Measurements from ENCODE around the gene ITGA11.

Gene ITGA11

DNA sequence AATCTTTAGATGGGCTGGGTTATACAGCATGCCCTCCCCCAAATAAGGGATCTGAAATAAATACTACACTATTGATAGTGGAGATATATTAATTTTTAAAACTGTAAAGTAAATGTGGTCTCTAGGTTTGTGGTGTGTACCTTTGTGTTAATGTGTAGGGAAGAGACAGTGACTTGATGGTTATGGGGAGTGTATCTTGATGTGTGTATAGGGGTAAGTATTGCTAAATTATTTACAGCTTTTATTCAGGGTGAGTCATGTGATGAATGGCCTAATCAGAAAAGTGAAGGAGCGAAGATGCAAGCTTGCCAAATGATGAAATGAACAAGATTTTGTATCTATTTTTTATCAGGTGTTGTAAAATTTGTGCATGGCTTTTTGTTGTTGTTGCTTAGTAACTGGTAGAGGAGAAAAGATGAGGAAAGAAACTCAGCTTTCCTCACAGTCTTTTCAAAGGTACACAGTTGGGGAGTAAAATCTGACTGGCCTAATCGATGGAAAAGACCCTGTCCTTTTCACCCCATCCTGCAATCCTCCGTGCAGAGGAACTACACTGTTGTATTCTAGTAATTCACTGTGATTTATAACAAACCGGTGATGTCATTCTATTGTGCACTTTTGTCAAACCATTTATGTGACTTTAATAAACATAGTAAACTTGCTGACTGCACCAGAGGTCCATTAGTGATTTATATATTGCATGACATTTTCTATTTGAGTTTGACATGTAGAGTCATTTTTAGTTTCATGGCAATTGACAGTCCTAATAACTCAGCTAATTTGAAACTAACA, 136.8 kb downstream of the ITGA11 start:
- TF ChIP-seq, protein P1, sequence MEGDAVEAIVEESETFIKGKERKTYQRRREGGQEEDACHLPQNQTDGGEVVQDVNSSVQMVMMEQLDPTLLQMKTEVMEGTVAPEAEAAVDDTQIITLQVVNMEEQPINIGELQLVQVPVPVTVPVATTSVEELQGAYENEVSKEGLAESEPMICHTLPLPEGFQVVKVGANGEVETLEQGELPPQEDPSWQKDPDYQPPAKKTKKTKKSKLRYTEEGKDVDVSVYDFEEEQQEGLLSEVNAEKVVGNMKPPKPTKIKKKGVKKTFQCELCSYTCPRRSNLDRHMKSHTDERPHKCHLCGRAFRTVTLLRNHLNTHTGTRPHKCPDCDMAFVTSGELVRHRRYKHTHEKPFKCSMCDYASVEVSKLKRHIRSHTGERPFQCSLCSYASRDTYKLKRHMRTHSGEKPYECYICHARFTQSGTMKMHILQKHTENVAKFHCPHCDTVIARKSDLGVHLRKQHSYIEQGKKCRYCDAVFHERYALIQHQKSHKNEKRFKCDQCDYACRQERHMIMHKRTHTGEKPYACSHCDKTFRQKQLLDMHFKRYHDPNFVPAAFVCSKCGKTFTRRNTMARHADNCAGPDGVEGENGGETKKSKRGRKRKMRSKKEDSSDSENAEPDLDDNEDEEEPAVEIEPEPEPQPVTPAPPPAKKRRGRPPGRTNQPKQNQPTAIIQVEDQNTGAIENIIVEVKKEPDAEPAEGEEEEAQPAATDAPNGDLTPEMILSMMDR (IDR thresholded peaks at IDR 0.05; ENCODE audit: insufficient read depth, low read depth, low read length, missing control alignments), result no peak
- peak; percentile 40 for DNase-seq (ENCODE audit: low read depth)
- H3K4me3 ChIP-seq (ENCODE audit: low read length), result no peak overlapping the region

DNA sequence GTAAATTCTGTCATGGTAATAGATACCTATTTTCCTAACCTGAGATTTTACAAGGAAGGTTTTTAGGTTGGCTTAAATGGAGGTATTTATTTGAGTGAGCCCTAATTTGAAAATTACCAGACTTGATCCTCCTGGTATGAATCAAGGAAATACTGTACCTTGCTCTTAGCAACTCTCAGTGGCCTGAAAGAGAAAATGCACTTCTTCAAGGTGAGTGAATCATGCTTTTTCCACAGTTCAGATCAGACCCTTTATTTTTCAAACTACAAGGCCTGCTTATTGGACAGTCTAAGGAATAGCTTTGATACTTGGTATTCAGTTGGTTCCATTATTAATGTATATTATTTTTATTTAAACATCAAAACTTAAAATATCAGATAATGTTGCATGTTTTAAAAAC, 139.0 kb downstream of the ITGA11 start:
- TF ChIP-seq, protein P1 (IDR thresholded peaks at IDR 0.05; ENCODE audit: insufficient read depth, low read depth, low read length, missing control alignments), result no peak
- no peak for DNase-seq (ENCODE audit: low read depth)
- no peak overlapping the region for H3K4me3 ChIP-seq (ENCODE audit: low read length)

DNA sequence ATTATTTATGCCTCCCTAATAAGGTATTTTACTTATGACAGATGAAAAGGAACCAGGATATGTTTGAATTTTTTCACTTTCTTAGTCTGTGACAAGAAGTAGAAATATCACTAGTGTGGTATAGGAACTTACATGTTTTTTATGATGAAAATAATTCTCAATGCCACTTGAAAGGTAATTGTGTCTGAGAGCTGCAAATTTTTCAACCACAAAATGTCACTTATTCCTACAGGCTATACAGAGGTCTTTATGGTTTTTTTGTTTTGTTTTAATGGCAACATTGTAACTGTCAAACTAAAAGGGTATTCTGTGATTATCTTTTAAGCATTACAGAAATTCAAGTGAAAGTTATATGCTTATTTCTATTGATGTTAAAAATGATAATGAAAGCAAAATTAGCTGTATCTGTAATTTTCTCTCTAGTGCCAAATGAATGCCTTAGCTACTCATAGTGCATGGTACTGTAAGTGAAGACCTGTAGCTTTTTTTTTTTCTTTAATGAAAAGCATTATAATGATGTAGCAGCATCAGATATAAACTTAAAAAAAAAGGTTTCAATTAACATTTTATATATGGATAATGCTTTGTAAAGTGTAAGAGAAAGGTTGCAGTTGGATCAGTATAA, 139.7 kb downstream of the ITGA11 start:
- no peak for DNase-seq (ENCODE audit: low read depth)
- TF ChIP-seq, protein P1 (IDR thresholded peaks at IDR 0.05; ENCODE audit: insufficient read depth, low read depth, low read length, missing control alignments), result no peak
- H3K4me3 ChIP-seq (ENCODE audit: low read length), result no peak overlapping the region

DNA sequence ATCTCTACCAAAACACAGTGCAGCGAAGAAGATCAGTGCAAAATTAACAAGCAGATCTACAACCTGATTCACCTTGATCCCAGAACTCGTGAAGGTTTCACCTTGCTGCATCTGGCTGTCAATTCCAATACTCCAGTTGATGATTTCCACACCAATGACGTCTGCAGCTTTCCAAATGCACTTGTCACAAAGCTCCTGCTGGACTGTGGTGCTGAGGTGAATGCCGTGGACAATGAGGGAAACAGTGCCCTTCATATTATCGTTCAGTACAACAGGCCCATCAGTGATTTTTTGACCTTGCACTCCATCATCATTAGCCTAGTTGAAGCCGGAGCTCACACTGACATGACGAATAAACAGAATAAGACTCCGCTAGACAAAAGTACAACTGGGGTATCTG, 141.2 kb downstream of the ITGA11 start:
- DNase-seq (ENCODE audit: low read depth), result no peak
- TF ChIP-seq, protein P1 (IDR thresholded peaks at IDR 0.05; ENCODE audit: insufficient read depth, low read depth, low read length, missing control alignments), result no peak
- no peak overlapping the region for H3K4me3 ChIP-seq (ENCODE audit: low read length)

DNA sequence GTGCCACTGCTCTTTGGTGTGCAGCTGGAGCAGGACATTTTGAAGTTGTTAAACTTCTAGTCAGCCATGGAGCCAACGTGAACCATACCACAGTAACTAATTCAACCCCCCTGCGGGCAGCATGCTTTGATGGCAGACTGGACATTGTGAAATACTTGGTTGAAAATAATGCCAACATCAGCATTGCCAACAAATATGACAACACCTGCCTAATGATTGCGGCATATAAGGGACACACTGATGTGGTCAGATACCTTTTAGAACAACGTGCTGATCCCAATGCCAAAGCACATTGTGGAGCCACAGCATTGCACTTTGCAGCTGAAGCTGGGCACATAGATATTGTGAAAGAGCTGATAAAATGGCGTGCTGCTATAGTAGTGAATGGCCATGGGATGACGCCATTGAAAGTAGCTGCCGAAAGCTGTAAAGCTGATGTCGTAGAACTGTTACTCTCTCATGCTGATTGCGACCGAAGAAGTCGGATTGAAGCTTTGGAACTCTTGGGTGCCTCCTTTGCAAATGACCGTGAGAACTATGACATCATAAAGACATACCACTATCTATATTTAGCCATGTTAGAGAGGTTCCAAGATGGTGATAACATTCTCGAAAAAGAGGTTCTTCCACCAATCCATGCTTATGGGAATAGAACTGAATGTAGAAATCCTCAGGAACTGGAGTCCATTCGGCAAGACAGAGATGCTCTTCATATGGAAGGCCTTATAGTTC, 142.2 kb downstream of the ITGA11 start:
- no peak overlapping the region for H3K4me3 ChIP-seq (ENCODE audit: low read length)
- TF ChIP-seq, protein P1 (IDR thresholded peaks at IDR 0.05; ENCODE audit: insufficient read depth, low read depth, low read length, missing control alignments), result no peak
- DNase-seq (ENCODE audit: low read depth), result no peak

DNA sequence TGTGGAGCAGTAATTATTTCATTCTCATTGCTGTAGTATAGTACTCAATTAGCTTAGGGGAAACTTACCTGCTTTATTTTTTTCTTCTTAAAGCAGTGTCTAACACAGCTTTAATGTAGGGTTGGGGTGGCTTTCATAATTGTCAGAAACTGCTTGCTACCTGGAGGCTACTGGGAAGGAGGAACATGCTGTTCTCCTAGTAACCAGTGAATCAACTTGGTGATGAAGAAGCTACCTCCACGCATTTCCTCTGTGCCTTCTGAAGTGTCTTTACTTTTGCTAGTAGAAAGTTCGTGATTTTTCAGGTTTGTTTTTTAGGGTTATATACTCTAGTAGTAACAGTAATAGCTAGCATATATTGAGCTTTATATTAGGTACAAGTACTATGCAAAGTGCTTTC, 142.9 kb downstream of the ITGA11 start:
- no peak overlapping the region for H3K4me3 ChIP-seq (ENCODE audit: low read length)
- TF ChIP-seq, protein P1 (IDR thresholded peaks at IDR 0.05; ENCODE audit: insufficient read depth, low read depth, low read length, missing control alignments), result no peak
- DNase-seq (ENCODE audit: low read depth), result no peak

Data from epithelial cell of esophagus (primary cell).